K562 (cell line): Measurements from ENCODE around the gene SKIDA1. TPM values are rescaled to one million over a fixed set of nuclear protein-coding genes. Genes with fewer than 3 reads are reported as not detected.

Experiments
- ATAC-seq: fragments of 200-7000 bp; cut with Tn5 transposase; 3 replicates; pipeline ENCODE4 v1.9.1; 2020; ENCODE audit warnings: moderate library complexity
- BruUV-seq: library from RNA; stranded (reverse); fragments of 400-500 nt; replicated peaks from 2 replicates; lab custom pipeline; 2021; lab: Mats Ljungman, UMichigan
- CTCF ChIA-PET: fragments of 300-600 bp; formaldehyde crosslinking; extraction: SDS; loops from one replicate; lab custom pipeline; 2021; ENCODE audit warnings: low intra/inter-chr PET ratio; lab: Yijun Ruan, JAX
- POLR2A ChIA-PET: fragments of 300-600, 350-650 bp; sonication (Branson Sonifier 250); formaldehyde crosslinking; extraction: SDS; loops from one replicate; lab custom pipeline; 2021; ENCODE audit warnings: antibody characterized with exemption, inconsistent platforms; lab: Yijun Ruan, JAX
- DNase-seq, 4 experiments: peaks; one replicate each; pipeline versions ENCODE4 v3.0.0 to v3.0.0-alpha.2; 2011 to 2018; ENCODE audit warnings: low spot score in 3 of 4, mixed read lengths in 3 of 4; ENCODE audit errors: extremely low read depth in 1 of 4
- FAIRE-seq: peaks from 2 replicates; lab custom pipeline; 2011; peaks lifted over from hg19 to GRCh38; lab: Jason Lieb, UNC
- H2AFZ ChIP-seq: 2 replicates; pipeline ENCODE4 v1.6.0; 2011; ENCODE audit warnings: low read depth, low read length, control low read depth, inconsistent platforms
- H3K27ac ChIP-seq: fragments of 200-600 bp; 3 replicates; pipeline ENCODE4 v1.8.0; 2011; ENCODE audit warnings: low read depth, mild to moderate bottlenecking, control low read depth, inconsistent platforms, low read length, moderate library complexity, mixed read lengths; ENCODE audit errors: extremely low read depth
- H3K27me3 ChIP-seq, 2 experiments: fragments of 300-600 bp in 1 of 2; 2 replicates in 1 of 2; 3 replicates in 1 of 2; pipeline versions ENCODE4 v1.6.0 to v1.8.0; 2011; ENCODE audit warnings: inconsistent platforms in 2 of 2, low read length in 2 of 2, mild to moderate bottlenecking in 1 of 2, mixed read lengths in 1 of 2, moderate library complexity in 1 of 2; ENCODE audit not compliant: control insufficient read depth in 2 of 2, insufficient read depth in 2 of 2
- H3K36me3 ChIP-seq: fragments of 300-600 bp; 3 replicates; pipeline ENCODE4 v1.8.0; 2011; ENCODE audit warnings: mild to moderate bottlenecking, low read length, inconsistent platforms; ENCODE audit not compliant: control insufficient read depth, insufficient read depth
- H3K4me1 ChIP-seq, 2 experiments: fragments of 200-600 bp in 1 of 2; replicated peaks in 1 of 2; 2 replicates in 1 of 2; 3 replicates in 1 of 2; pipeline versions ENCODE4 v1.5.1 to v1.8.0; 2011; ENCODE audit warnings: inconsistent platforms in 2 of 2, low read length in 2 of 2, mild to moderate bottlenecking in 1 of 2, mixed read lengths in 1 of 2, moderate library complexity in 1 of 2; ENCODE audit not compliant: control insufficient read depth in 2 of 2, insufficient read depth in 2 of 2
- H3K4me2 ChIP-seq: 2 replicates; pipeline ENCODE4 v1.6.1; 2011; ENCODE audit warnings: low read length, control low read depth, inconsistent platforms, mixed read lengths; ENCODE audit not compliant: insufficient read depth
- H3K4me3 ChIP-seq: fragments of 200-600 bp; sonication (generic), shearing (Covaris generic); 2 replicates; pipeline ENCODE4 v1.5.1; 2016; ENCODE audit warnings: control low read depth, inconsistent platforms
- H3K79me2 ChIP-seq: fragments of 200-600 bp; 3 replicates; pipeline ENCODE4 v1.8.0; 2011; ENCODE audit warnings: low read length, inconsistent platforms; ENCODE audit not compliant: control insufficient read depth, insufficient read depth
- H3K9ac ChIP-seq, 2 experiments: 2 replicates each; pipeline versions ENCODE4 v1.6.0 to v1.6.1; 2011; ENCODE audit warnings: low read depth in 2 of 2, low read length in 2 of 2, control low read depth in 1 of 2, inconsistent platforms in 1 of 2, mild to moderate bottlenecking in 1 of 2, mixed read lengths in 1 of 2; ENCODE audit not compliant: insufficient read depth in 1 of 2
- H3K9me1 ChIP-seq: one replicate; pipeline ENCODE4 v1.6.0; 2011; ENCODE audit warnings: inconsistent platforms, mild to moderate bottlenecking, low read length, moderate library complexity; ENCODE audit not compliant: control insufficient read depth, insufficient read depth
- H3K9me3 ChIP-seq: replicated peaks from 2 replicates; pipeline ENCODE4 v1.5.1; 2011; ENCODE audit warnings: low read depth, low read length, inconsistent platforms; ENCODE audit not compliant: control insufficient read depth, insufficient read depth
- H4K20me1 ChIP-seq: replicated peaks from 2 replicates; pipeline ENCODE4 v1.6.1; 2011; ENCODE audit warnings: low read length, inconsistent platforms, mixed read lengths; ENCODE audit not compliant: control insufficient read depth, insufficient read depth
- AFF4 ChIP-seq: sonication (generic); formaldehyde crosslinking; IDR thresholded peaks from 2 replicates; pipeline ENCODE4 v1.8.0; 2023; ENCODE audit warnings: mild to moderate bottlenecking, missing genetic modification reagents
- DIDO1 ChIP-seq: fragments of 450-650 bp; IDR thresholded peaks from 2 replicates; pipeline ENCODE4 v1.6.1; 2016; ENCODE audit warnings: low read depth, missing biosample characterization, missing genetic modification characterization
- FOXA1 ChIP-seq: fragments of 450-650 bp; IDR thresholded peaks from 2 replicates; pipeline ENCODE4 v1.6.1; 2016; ENCODE audit warnings: mild to moderate bottlenecking, borderline replicate concordance
- HINFP ChIP-seq: fragments of 450-650 bp; conservative IDR thresholded peaks from 2 replicates; pipeline ENCODE4 v1.6.1; 2016; ENCODE audit warnings: missing genetic modification characterization, low read depth, mild to moderate bottlenecking, control low read depth, missing compliant biosample characterization
- HMBOX1 ChIP-seq: sonication (generic); IDR thresholded peaks from 2 replicates; pipeline ENCODE4 v1.6.1; 2016
- MAFG ChIP-seq: fragments of 450-650 bp; conservative IDR thresholded peaks from 2 replicates; pipeline ENCODE4 v1.6.1; 2016; ENCODE audit warnings: missing genetic modification characterization, missing compliant biosample characterization
- MCM7 ChIP-seq, 2 experiments: fragments of 450-650 bp; IDR thresholded peaks; 2 replicates each; pipeline ENCODE4 v1.6.1; 2016 to 2018
- MYC ChIP-seq, 2 experiments: fragments of 250-450 bp in 1 of 2; sonication (Bioruptor Pico) in 1 of 2; IDR thresholded peaks; 2 replicates each; pipeline versions ENCODE4 v1.5.1 to v1.6.1; 2012 to 2021; ENCODE audit warnings: low read depth in 2 of 2, borderline replicate concordance in 1 of 2, improper control_type of control experiment in 1 of 2, low read length in 1 of 2, mild to moderate bottlenecking in 1 of 2, moderate library complexity in 1 of 2
- THRB ChIP-seq: fragments of 450-650 bp; formaldehyde crosslinking; conservative IDR thresholded peaks from 2 replicates; pipeline ENCODE4 v1.4.0; 2022; ENCODE audit warnings: mild to moderate bottlenecking, missing genetic modification characterization
- ZNF785 ChIP-seq: fragments of 250-450 bp; sonication (Bioruptor Pico); IDR thresholded peaks from 2 replicates; pipeline ENCODE4 v1.4.0; 2020; ENCODE audit warnings: mild to moderate bottlenecking
- WGBS: fragments of 100-300 bp; shearing (Covaris generic); methylation state at CpG from one replicate; pipeline ENCODE4 v1.1.6; 2016; ENCODE audit warnings: low coverage, mixed read lengths; ENCODE audit not compliant: insufficient coverage; ENCODE audit errors: missing lambda C conversion rate; 5-methylcytosine and 5-hydroxymethylcytosine counted together
- in situ Hi-C: fragments of 300-500 bp; cut with MboI; formaldehyde crosslinking; loops from 4 replicates; pipeline ENCODE4 v1.15.0; 2018; ENCODE audit warnings: inconsistent platforms, mixed read lengths
- intact Hi-C: fragments of 100-400 bp; cut with micrococcal nuclease; formaldehyde crosslinking; loops from 2 replicates; pipeline ENCODE4 v1.14.2; 2022
- polyA plus RNA-seq, 8 experiments: library from polyadenylated mRNA; depleted of rRNA in 4 of 8; stranded (reverse) in 5 of 8; unstranded in 3 of 8; fragments of >200 nt; fragmentation: Nextera tagmentation in 2 of 8; fragmentation: Illumina TruSeq in 1 of 8; extraction: Ambion mirVana in 2 of 8; extraction: Trizol in 1 of 8; gene quantifications; 2 replicates each; pipeline versions ENCODE4 v1.2.1 to v1.2.3, GENCODE V29; 2011 to 2014; ENCODE audit warnings: inconsistent platforms in 1 of 8, missing spikeins in 1 of 8
- total RNA-seq, 7 experiments: library from RNA; depleted of rRNA in 6 of 7; stranded (reverse); fragments of >200 nt in 6 of 7; fragmentation: Illumina TruSeq in 2 of 7; extraction: Trizol in 2 of 7; gene quantifications; 2 replicates each; pipeline versions ENCODE4 v1.2.1 to v1.2.3, GENCODE V29; 2011 to 2021; ENCODE audit warnings: low replicate concordance in 1 of 7

SKIDA1 gene
- total and polyA plus RNA-seq, 9 of the 15 experiments (the other 6 are each of a cell fraction or from before 2014, with no cell fraction given), result 0.05 to 1.1 (median 0.42) TPM

GRCh38 chr10:21532694-21533466 is 7.4 kb upstream of the SKIDA1 start:
- FAIRE-seq (no peak), ATAC-seq (no peak; the same call in 2 of the 3 replicates), DNase-seq (peak in 1 of 4 experiments; percentile 42)
- CTCF ChIA-PET, result no interaction called here
- peak overlapping the region; percentile 77 for H2AFZ ChIP-seq
- H3K9me3 ChIP-seq, result no peaks in the 10 kb centered on the region
- H3K79me2 ChIP-seq, result peaks cover 69% of the 10 kb centered on the region
- H3K4me3 ChIP-seq, result peak overlapping the region; percentile 60
- H3K36me3 ChIP-seq, result peaks cover 26% of the 10 kb centered on the region; the same call in 2 of the 3 replicates
- peaks cover 8 to 11% of the 10 kb centered on the region in 2 experiments; a peak in 4 of 5 replicates for H3K4me1 ChIP-seq
- 4% methylated on average over 10 of the region's 10 CpGs for WGBS
- peak overlapping the region; percentile 96 for H3K27ac ChIP-seq
- intact Hi-C loops, result loop anchor here (5.0 kb wide), 2 partner anchors 36 to 694 kb away; no protein-coding TSS in a partner anchor
- no TSS peak for BruUV-seq
- in situ Hi-C loops, result no loop called here
- H3K9me1 ChIP-seq, result no peaks in the 10 kb centered on the region
- peak overlapping the region; percentile 91 to 92 for H3K9ac ChIP-seq
- no peaks in the 10 kb centered on the region for H3K27me3 ChIP-seq
- H4K20me1 ChIP-seq, result no peaks in the 10 kb centered on the region
- H3K4me2 ChIP-seq, result peak overlapping the region; percentile 90
- POLR2A ChIA-PET, result interaction anchor here (1.0 to 1.4 kb wide), 3 partner anchors 9 to 36 kb away, joined by 4 to 7 read pairs (median 6); no protein-coding TSS in a partner anchor
- no peak for TF ChIP-seq MCM7 (IDR thresholded peaks at IDR 0.05)
- no peak for TF ChIP-seq HMBOX1
- no peak for TF ChIP-seq ZNF785 (CRISPR knock-in tag)
- TF ChIP-seq DIDO1, result no peak
- TF ChIP-seq THRB (CRISPR knock-in tag), result no peak
- TF ChIP-seq MAFG, result peak; percentile 45
- TF ChIP-seq AFF4 (CRISPR knock-in tag), result peak; percentile 17; the same call in 1 of the 2 replicates
- TF ChIP-seq HINFP (tag), result no peak
- no peak for TF ChIP-seq MYC (IDR thresholded peaks at IDR 0.05; ENCODE audit: low read depth, low read length)
- TF ChIP-seq MYC (CRISPR knock-in tag; IDR thresholded peaks at IDR 0.05; ENCODE audit: borderline replicate concordance, low read depth), result no peak
- TF ChIP-seq FOXA1, result no peak
